ENCODE measurements around the gene SIDT1. TPM values are rescaled to one million over a fixed set of nuclear protein-coding genes. Genes with fewer than 3 reads are reported as not detected.

The SIDT1 gene
- total RNA-seq, 2 donors from 2014 or later, result 1.6 to 14.0 TPM

GRCh38 chr3:113499081-113499480 lies 33.3 kb upstream of the SIDT1 start:
- TF ChIP-seq CTCF (IDR thresholded peaks at IDR 0.05), result no peak
- no peaks in the 10 kb centered on the region for H3K9me3 ChIP-seq
- DNase-seq (ENCODE audit: low spot score), result no peak
- no peaks in the 10 kb centered on the region for H3K27me3 ChIP-seq (replicated peaks; ENCODE audit: insufficient read depth)
- H3K27ac ChIP-seq, result no peak overlapping the region
- no peak for ATAC-seq (ENCODE audit: insufficient number of reproducible peaks, low FRiP score, low read depth)
- H3K36me3 ChIP-seq, result peaks cover 3% of the 10 kb centered on the region
- H3K4me3 ChIP-seq, result no peak overlapping the region
- H3K4me1 ChIP-seq (ENCODE audit: control insufficient read depth in 1 of 2, low read depth in 2 of 2), result no peaks in the 10 kb centered on the region

GRCh38 chr3:113501597-113501996 lies 30.8 kb upstream of the SIDT1 start:
- no peak for ATAC-seq (ENCODE audit: insufficient number of reproducible peaks, low FRiP score, low read depth)
- Histone ChIP-seq H3K9me3 (no peaks in the 10 kb centered on the region), H3K36me3 (no peaks in the 10 kb centered on the region), H3K27ac (no peak overlapping the region), H3K4me3 (no peak overlapping the region), H3K4me1 (ENCODE audit: control insufficient read depth in 1 of 2, low read depth in 2 of 2) (no peaks in the 10 kb centered on the region), H3K27me3 (replicated peaks; ENCODE audit: insufficient read depth) (no peaks in the 10 kb centered on the region)
- no peak for TF ChIP-seq CTCF (IDR thresholded peaks at IDR 0.05)
- no peak for DNase-seq (ENCODE audit: low spot score)

- DNase-seq (ENCODE audit: low spot score) (no peak), ATAC-seq (ENCODE audit: insufficient number of reproducible peaks, low FRiP score, low read depth) (no peak)
- no peaks in the 10 kb centered on the region for H3K4me1 ChIP-seq (ENCODE audit: control insufficient read depth in 1 of 2, low read depth in 2 of 2)
- H3K27me3 ChIP-seq (replicated peaks; ENCODE audit: insufficient read depth), result no peaks in the 10 kb centered on the region
- no peak overlapping the region for H3K4me3 ChIP-seq
- no peak for TF ChIP-seq CTCF (IDR thresholded peaks at IDR 0.05)
- H3K36me3 ChIP-seq, result no peaks in the 10 kb centered on the region
- no peak overlapping the region for H3K27ac ChIP-seq
- H3K9me3 ChIP-seq, result no peaks in the 10 kb centered on the region
Observed at GRCh38 chr3:113505867-113506266, 26.5 kb upstream of the SIDT1 start.

GRCh38 chr3:113507501-113508067 lies 24.8 kb upstream of the SIDT1 start:
- H3K36me3 ChIP-seq, result no peaks in the 10 kb centered on the region
- ATAC-seq (ENCODE audit: insufficient number of reproducible peaks, low FRiP score, low read depth) (no peak), DNase-seq (ENCODE audit: low spot score) (no peak)
- no peak overlapping the region for H3K27ac ChIP-seq
- H3K9me3 ChIP-seq, result no peaks in the 10 kb centered on the region
- H3K27me3 ChIP-seq (replicated peaks; ENCODE audit: insufficient read depth), result no peaks in the 10 kb centered on the region
- H3K4me1 ChIP-seq (ENCODE audit: control insufficient read depth in 1 of 2, low read depth in 2 of 2), result no peaks in the 10 kb centered on the region
- no peak for TF ChIP-seq CTCF (IDR thresholded peaks at IDR 0.05)
- H3K4me3 ChIP-seq, result no peak overlapping the region

GRCh38 chr3:113508966-113509365 lies 23.4 kb upstream of the SIDT1 start:
- Histone ChIP-seq H3K36me3 (no peaks in the 10 kb centered on the region), H3K27ac (no peak overlapping the region), H3K27me3 (replicated peaks; ENCODE audit: insufficient read depth) (no peaks in the 10 kb centered on the region), H3K9me3 (no peaks in the 10 kb centered on the region), H3K4me1 (ENCODE audit: control insufficient read depth in 1 of 2, low read depth in 2 of 2) (peaks cover 3 to 5% of the 10 kb centered on the region in 2 donors), H3K4me3 (no peak overlapping the region)
- DNase-seq (ENCODE audit: low spot score) (no peak), ATAC-seq (ENCODE audit: insufficient number of reproducible peaks, low FRiP score, low read depth) (no peak)
- TF ChIP-seq CTCF (IDR thresholded peaks at IDR 0.05), result no peak
